IgD-negative memory B cell (primary cell): Measurements from ENCODE around the gene SEC22B. TPM values are rescaled to one million over a fixed set of nuclear protein-coding genes. Genes with fewer than 3 reads are reported as not detected.
A peak's percentile ranks its signal among the peaks of the same experiment; 100 is the strongest.
"Not testable (repeated sequence)": the region's sequence is repeated elsewhere in the genome, so short reads cannot be mapped to it uniquely, and the experiment has no call there.

Experiments
- H3K27ac Mint-ChIP-seq, 3 donors: one replicate each; pipeline ENCODE4 v1.8.0; 2020 to 2022; ENCODE audit warnings: mild to moderate bottlenecking in 3 of 3, mixed read lengths in 3 of 3, moderate library complexity in 1 of 3
- H3K27me3 Mint-ChIP-seq: one replicate; pipeline ENCODE4 v1.8.0; 2021; ENCODE audit warnings: mixed read lengths
- H3K36me3 Mint-ChIP-seq: one replicate; pipeline ENCODE4 v1.8.0; 2020; ENCODE audit warnings: mild to moderate bottlenecking, mixed read lengths
- H3K4me1 Mint-ChIP-seq, 3 donors: one replicate each; pipeline ENCODE4 v1.8.0; 2020 to 2022; ENCODE audit warnings: mixed read lengths in 3 of 3, mild to moderate bottlenecking in 1 of 3
- H3K4me3 Mint-ChIP-seq, 4 donors: one replicate each; pipeline ENCODE4 v1.8.0; 2020 to 2022; ENCODE audit warnings: mild to moderate bottlenecking in 4 of 4, mixed read lengths in 4 of 4, moderate library complexity in 3 of 4
- H3K9me3 Mint-ChIP-seq, 3 donors: one replicate each; pipeline ENCODE4 v1.8.0; 2020 to 2021; ENCODE audit warnings: mixed read lengths in 3 of 3, mild to moderate bottlenecking in 1 of 3
- polyA plus RNA-seq: library from polyadenylated mRNA; unstranded; fragments of 300-500 nt; fragmentation: Illumina TruSeq; gene quantifications from one replicate; pipeline ENCODE4 v1.2.3, GENCODE V29; 2021

The SEC22B gene
- polyA plus RNA-seq: 15.6 TPM

GRCh38 chr1:120176092-120176855 lies at the start of gene SEC22B:
TSS of gene SEC22B (minus strand) at chr1:120176520. CDS start at chr1:120176381, 139 bp downstream.
- H3K9me3 Mint-ChIP-seq: no peaks in the 10 kb centered on the region
- peaks cover 4 to 20% (median 9%) of the 10 kb centered on the region in 3 donors for H3K4me1 Mint-ChIP-seq
- H3K4me3 Mint-ChIP-seq: peak within 1 kb of the TSS; percentile 97 to 100 (median 100)
- peaks cover 2% of the 10 kb centered on the region for H3K36me3 Mint-ChIP-seq
- H3K27me3 Mint-ChIP-seq: no peaks in the 10 kb centered on the region
- peak within 1 kb of the TSS; percentile 89 to 99 (median 97) for H3K27ac Mint-ChIP-seq

GRCh38 chr1:120217933-120218332 lies 41.6 kb upstream of the SEC22B start:
- not testable (repeated sequence) for H3K27me3 Mint-ChIP-seq, H3K4me3 Mint-ChIP-seq, H3K27ac Mint-ChIP-seq, H3K36me3 Mint-ChIP-seq, H3K4me1 Mint-ChIP-seq, H3K9me3 Mint-ChIP-seq

- H3K27me3 Mint-ChIP-seq: not testable (repeated sequence)
Measured at GRCh38 chr1:120217175-120217929, 41.0 kb upstream of the SEC22B start.

GRCh38 chr1:120213606-120214005 lies 37.3 kb upstream of the SEC22B start:
- not testable (repeated sequence) for H3K27ac Mint-ChIP-seq, H3K9me3 Mint-ChIP-seq, H3K4me1 Mint-ChIP-seq, H3K4me3 Mint-ChIP-seq, H3K27me3 Mint-ChIP-seq, H3K36me3 Mint-ChIP-seq

More at GRCh38 chr1:120217175-120217929, 41.0 kb upstream of the SEC22B start:
- H3K4me1 Mint-ChIP-seq, H3K27ac Mint-ChIP-seq, H3K4me3 Mint-ChIP-seq, H3K36me3 Mint-ChIP-seq, H3K9me3 Mint-ChIP-seq: not testable (repeated sequence)

GRCh38 chr1:120210754-120211153 lies 34.4 kb upstream of the SEC22B start:
- H3K27ac Mint-ChIP-seq, H3K4me1 Mint-ChIP-seq, H3K9me3 Mint-ChIP-seq, H3K27me3 Mint-ChIP-seq, H3K36me3 Mint-ChIP-seq, H3K4me3 Mint-ChIP-seq: not testable (repeated sequence)

GRCh38 chr1:120196863-120197775 lies 20.8 kb upstream of the SEC22B start:
- not testable (repeated sequence) for H3K27me3 Mint-ChIP-seq, H3K9me3 Mint-ChIP-seq, H3K4me1 Mint-ChIP-seq, H3K36me3 Mint-ChIP-seq
- Mint-ChIP-seq H3K4me3 (peak overlapping the region in 1 of 4 donors; percentile 84), H3K27ac (peak overlapping the region in 1 of 3 donors; percentile 82)

GRCh38 chr1:120188626-120189025 lies 12.3 kb upstream of the SEC22B start:
- not testable (repeated sequence) for H3K4me1 Mint-ChIP-seq, H3K4me3 Mint-ChIP-seq, H3K27ac Mint-ChIP-seq, H3K36me3 Mint-ChIP-seq, H3K27me3 Mint-ChIP-seq, H3K9me3 Mint-ChIP-seq

- not testable (repeated sequence) for H3K4me1 Mint-ChIP-seq, H3K27me3 Mint-ChIP-seq, H3K9me3 Mint-ChIP-seq, H3K4me3 Mint-ChIP-seq, H3K27ac Mint-ChIP-seq, H3K36me3 Mint-ChIP-seq
Measured at GRCh38 chr1:120182176-120182707, 5.9 kb upstream of the SEC22B start.

GRCh38 chr1:120179811-120180690 lies 3.7 kb upstream of the SEC22B start:
- Mint-ChIP-seq H3K4me3 (peak overlapping the region; percentile 57 to 78 (median 68)), H3K27ac (peak overlapping the region in 1 of 3 donors; percentile 29), H3K4me1 (peaks cover 4 to 20% (median 9%) of the 10 kb centered on the region in 3 donors)
- not testable (repeated sequence) for H3K36me3 Mint-ChIP-seq, H3K27me3 Mint-ChIP-seq, H3K9me3 Mint-ChIP-seq

- Mint-ChIP-seq H3K27me3 (no peaks in the 10 kb centered on the region), H3K4me3 (peak overlapping the region in 2 of 4 donors; percentile 42 to 64), H3K27ac (peak overlapping the region in 1 of 3 donors; percentile 29), H3K9me3 (no peaks in the 10 kb centered on the region), H3K36me3 (peaks cover 2% of the 10 kb centered on the region), H3K4me1 (peaks cover 4 to 20% (median 9%) of the 10 kb centered on the region in 3 donors)
Measured at GRCh38 chr1:120178799-120179756, 2.8 kb upstream of the SEC22B start.

- H3K36me3 Mint-ChIP-seq, H3K9me3 Mint-ChIP-seq, H3K27ac Mint-ChIP-seq, H3K27me3 Mint-ChIP-seq: not testable (repeated sequence)
- H3K4me3 Mint-ChIP-seq: peak overlapping the region in 1 of 4 donors; percentile 64
- H3K4me1 Mint-ChIP-seq: peaks cover 4 to 20% (median 9%) of the 10 kb centered on the region in 3 donors
Measured at GRCh38 chr1:120178058-120178457, 1.7 kb upstream of the SEC22B start.

- H3K9me3 Mint-ChIP-seq, H3K36me3 Mint-ChIP-seq, H3K27me3 Mint-ChIP-seq: not testable (repeated sequence)
- Mint-ChIP-seq H3K27ac (peak overlapping the region; percentile 89 to 99 (median 97)), H3K4me3 (peak overlapping the region; percentile 97 to 100 (median 100)), H3K4me1 (peaks cover 4 to 20% (median 9%) of the 10 kb centered on the region in 3 donors)
Measured at GRCh38 chr1:120175688-120176087, 632 bp downstream of the SEC22B start.

GRCh38 chr1:120164761-120165160 lies 11.6 kb downstream of the SEC22B start:
- not testable (repeated sequence) for H3K27ac Mint-ChIP-seq, H3K4me3 Mint-ChIP-seq, H3K4me1 Mint-ChIP-seq, H3K9me3 Mint-ChIP-seq, H3K36me3 Mint-ChIP-seq, H3K27me3 Mint-ChIP-seq
